AG20443 (cell line): Measurements from ENCODE around the gene NRXN3.
"Not testable (repeated sequence)": the region's sequence is repeated elsewhere in the genome, so short reads cannot be mapped to it uniquely, and the experiment has no call there.

Experiments used
- DNase-seq: peaks from one replicate; pipeline ENCODE4 v3.0.0; 2012; ENCODE audit warnings: low spot score, mixed read lengths

The NRXN3 gene

DNA sequence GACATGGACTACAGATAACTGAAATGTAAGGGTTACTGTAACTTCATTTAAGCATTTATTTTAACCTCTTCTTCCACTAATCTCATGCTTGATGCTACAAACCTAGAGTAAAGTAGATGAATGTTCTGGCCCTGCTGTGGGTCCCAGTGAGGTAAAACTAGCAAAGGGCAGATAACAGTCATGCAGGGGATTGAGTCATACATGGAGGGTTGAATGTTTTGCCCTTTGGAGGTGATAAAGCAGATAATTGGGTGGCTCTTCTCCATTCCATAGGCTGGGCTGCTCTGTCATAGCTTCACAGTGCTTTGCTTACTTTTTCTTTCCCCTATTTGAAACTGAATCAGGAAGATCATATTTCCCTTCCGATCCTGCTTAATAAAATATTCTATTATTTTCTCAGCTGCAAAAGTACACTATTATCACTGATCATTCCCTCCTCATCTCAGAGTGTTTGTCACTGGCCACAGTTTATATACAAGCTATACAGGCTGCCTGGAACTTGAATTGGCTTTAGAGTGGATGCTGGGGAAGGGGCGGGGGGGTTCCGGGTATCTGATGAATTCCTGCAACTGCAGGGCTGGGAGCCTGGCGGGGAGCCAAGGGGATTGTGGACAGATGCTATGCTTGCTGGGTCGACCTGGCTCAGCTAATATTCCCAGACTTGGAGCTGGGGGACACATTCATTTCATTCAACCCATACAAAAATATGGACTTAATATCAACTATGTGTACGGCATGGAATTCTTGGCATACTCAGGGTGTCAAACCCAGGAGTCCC lies 235.1 kb downstream of the NRXN3 start:
- no peak for DNase-seq

DNA sequence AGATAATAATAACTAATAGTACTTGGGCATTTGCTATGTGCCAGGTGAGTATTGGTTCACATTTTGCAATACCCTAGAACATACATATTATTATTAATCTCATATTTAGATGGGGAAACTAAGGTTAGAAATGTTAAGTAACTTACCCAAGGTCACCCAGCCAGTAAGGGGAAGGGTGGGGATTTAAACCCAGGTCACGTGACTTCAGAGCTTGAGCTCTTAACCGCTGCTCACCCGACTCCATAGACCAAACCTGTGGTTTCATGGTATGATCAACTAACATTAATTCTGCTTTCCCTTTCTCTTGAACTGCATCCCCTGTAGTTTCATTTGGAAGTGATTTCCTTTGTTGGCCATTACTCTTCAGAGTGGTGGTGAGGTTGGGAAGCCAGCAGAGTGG lies 242.3 kb downstream of the NRXN3 start:
- no peak for DNase-seq

DNA sequence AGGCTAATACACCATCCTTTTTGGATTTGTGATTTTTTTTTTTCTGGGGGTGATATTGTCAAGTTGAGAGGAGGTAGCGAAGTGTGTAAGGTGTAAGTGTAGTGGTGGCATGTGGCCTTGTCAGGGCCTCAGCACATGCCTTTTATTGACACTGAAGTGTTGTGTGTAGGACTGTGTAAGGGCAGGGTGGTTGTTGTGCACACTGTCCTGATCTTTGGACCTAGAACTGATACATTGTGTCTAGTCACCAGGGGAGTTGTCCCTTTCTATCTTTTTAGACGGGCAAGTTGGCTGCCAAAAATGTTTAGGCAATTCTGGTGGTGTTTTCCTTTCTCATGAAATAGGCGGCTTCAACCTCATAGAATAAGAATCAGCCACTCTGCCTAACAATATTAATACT lies 244.0 kb downstream of the NRXN3 start:
- no peak for DNase-seq

DNA sequence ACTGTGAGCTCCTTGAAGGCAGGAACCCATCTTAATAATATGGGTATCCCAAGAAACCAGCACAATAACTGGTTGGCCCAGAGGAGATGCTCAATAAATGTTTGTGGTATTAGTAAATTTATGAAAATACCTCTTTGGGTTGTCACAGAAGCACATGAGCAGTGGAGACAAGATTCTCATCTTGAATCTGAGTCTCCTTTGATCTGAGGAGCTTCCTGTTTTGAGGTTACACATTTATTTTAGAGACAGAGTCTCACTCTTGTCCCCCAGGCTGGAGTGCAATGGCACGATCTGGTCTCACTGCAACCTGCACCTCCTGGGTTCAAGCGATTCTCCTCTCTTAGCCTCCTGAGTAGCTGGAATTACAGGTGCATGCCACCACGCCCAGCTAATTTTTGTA lies 247.4 kb downstream of the NRXN3 start:
- no peak for DNase-seq

DNA sequence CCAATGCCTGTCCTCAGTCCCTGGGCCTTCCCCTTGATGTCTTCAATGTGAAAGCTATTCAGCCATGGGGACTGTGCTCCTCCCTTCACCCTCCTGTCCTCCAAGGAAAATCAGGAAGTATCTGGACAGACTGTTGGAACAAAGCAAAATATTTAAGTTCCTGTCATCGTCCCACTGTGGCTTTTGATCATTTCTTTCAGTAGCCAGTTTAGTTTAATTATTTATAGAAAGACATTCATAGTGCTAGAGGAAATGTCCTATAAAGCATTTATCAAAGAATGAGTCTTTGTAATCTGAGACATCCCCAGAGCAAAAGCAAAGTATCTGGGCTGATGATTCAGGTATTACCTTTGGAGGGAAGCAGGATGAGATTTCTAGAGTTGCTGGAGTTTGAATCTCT lies 254.1 kb downstream of the NRXN3 start:
- no peak for DNase-seq

DNA sequence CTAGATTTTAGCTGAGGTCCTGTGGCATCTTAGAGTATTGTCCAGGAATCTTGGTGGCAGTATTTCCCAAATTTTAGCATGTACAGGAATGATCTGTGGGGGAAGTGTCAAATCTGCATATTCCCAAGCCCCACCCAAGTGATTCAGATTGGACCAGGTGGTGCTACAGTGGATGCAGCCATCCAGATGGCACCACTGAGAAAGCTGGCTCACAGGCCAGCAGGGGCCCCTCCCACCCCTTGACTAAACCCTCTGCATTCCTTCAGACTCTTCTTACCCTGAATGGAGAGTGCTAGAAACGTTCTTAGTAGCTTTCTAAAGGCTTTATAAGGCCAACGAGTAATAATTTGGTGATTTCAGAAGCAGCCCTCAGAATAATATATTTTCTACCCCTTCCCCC lies 255.2 kb downstream of the NRXN3 start:
- no peak for DNase-seq

DNA sequence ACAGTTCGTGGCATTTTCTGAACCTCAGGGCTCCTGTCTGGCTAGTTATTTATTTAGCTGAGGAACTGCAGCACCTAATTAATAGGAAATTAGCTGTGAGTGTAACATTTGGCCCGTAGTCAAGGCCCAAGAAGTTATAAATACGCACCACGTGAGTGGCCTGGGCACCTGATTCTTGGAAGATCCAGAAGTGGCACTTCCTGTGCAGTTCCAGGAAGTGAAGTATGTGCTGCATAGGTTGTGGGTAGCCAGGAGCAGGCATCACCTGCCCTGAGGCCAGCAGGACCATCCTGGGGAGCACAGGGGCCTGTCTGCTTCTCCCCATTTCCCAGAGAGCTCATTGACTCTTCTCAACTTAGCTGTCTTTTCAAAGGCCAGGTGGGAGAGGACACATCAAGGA lies 255.6 kb downstream of the NRXN3 start:
- DNase-seq: no peak

DNA sequence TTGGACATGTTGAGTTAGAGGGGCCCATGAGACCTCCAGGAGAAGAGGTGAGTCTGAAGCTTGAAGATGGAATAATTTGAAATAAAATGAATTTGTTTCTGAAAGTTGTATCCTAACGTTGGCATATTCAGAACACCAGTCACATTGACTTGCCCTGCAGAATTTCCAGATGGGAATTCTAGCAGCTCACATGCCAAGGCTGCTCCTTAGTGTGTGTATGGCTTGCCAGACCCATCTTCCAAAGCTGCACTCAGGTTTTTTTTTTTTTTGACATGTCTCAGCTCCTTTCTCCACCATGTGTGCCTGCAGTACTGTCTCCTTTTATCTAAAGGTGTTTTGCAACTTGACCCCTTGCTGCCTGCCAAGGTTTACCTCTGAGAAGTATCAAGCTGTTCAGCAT lies 261.9 kb downstream of the NRXN3 start:
- DNase-seq: no peak

DNA sequence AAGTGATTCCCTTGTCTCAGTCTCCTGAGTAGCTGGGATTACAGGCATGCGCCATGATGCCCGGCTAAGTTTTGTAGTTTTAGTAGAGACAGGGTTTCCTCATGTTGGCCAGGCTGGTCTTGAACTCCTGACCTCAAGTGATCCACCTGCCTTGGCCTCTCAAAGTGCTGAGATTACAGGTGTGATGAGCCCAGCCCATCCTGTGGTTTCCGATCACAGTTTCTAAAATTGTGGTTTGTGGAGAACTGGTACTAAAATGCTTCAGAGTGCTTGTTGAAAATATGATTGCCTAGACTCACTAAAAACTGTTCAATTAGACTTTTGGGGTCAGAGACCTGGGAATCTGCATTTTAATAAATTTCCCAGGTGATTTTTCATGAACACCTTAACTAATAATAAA lies 267.3 kb downstream of the NRXN3 start:
- DNase-seq: not testable (repeated sequence)

DNA sequence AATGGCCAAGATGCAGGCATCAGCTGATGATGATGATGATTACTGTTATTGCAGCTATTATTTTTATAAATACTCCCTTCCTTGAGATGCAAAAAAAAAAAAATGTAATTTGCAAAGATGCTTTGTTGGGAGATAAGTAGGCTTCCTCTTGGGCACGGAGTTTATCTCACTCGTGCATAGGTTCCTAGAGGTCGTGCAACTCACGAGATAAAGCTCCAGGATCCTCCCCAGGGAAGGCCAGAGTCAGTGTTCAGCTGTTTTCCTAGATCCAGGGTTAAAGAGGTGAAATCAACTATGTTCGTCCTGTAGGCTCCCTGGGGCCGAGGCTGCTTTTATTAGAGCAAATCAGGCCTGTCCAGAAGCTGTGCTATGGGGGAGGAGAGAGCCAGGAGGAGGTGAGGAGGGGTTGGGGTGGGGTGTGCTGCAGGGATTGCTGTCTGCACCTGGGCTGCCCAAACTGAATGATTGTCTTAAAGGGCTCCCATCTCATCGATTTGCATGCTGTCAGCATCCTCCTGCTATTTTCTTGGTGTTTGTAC lies 270.3 kb downstream of the NRXN3 start:
- no peak for DNase-seq

DNA sequence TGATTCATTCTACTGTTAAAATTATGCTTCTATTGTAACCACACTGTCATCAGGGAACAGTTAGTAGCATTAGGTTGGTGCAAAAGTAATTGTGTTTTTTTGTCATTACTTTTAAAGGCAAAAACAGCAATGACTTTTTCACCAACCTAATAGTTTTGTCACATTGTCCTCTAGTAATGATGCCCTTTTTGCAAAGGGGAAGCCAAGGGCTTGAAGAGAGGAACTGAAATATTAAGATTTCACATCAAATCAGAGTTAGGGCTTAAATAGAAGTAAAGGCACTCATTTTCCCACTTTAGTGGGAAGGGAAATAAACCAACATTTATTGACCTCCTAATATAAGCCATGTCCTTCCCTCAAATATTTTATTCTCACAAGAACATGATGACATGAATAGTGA lies 273.7 kb downstream of the NRXN3 start:
- DNase-seq: no peak

DNA sequence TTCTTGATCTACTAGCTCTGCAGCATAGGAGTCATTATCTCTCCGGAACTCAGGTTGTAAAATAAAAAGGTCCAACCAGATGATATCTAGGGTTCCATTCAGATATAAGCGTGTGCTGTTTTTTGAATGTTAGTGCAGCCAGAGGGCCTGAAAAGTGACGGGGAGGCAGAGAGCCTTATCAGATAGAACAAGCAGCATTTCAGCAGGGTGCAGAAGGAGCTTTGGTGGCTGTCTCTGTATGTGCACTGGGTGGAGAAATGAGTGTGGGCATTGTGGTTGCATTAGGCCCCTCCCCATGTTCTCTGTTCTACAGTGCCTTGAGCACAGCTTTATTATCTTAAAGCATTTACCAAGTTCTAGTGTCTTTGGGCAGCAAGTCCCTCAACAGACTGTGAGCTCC lies 275.1 kb downstream of the NRXN3 start:
- no peak for DNase-seq

DNA sequence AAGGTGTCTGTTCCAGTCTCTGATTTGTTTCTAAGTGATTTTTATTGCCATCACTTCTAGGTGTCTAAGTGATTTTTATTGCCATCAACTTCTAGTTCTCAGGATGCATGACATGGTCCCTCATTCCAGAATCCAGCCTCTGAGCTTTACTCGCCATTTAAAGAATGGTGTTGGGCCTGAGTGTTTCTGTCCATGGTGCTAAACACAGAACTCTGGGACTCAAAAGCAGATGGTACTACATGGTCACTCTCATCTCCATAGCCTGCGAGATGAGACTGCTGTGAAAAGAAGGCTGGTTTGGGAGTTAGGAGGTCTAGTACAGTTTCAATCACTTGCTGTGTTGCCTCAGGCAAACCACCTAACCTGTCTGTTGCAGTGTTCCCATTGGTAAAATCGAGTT lies 276.6 kb downstream of the NRXN3 start:
- DNase-seq: peak; percentile 11

DNA sequence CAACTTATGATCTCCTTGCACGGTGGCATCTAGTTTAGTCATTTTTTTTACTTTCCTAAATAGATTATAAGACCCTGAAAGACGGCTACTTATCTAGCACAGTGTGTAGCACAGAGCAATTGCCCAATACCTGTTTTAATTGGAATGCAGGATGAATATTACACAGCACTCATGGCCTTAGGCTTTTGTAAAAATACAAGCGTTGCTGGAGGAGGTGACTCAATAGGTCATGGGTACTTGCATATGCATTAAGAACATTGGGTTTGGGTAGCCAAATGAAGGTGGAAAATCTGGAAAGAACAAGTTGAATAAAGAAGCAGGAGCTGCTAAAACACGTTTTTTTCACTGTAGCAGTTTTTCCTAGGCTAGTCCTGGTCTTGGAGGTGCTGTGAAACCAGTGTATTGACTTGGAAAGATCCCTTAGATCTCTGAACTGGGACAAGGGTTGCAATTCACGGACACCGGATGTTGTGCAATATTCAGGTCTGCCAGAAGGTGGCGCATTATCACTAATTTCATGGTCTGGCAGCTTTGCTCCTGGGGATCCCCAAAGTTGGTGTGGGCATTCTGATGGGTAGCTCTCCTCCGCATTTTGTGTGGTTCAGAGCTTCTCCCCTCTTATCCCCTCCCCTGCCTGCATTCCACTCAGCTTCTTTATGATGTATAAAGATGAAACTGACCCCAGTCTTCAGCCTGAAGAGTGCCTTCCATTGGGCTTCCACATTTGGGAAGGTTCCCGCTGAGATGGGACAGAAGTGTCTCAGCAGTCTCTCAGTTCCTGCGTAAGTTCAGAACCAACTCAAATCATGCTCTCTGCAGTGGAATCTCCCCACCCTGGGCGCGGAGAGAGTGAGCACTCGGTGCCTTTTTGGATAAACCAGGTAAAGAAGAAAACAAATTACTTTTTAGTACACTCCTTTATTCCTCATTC lies 278.3 kb downstream of the NRXN3 start:
- peak; percentile 73 for DNase-seq

DNA sequence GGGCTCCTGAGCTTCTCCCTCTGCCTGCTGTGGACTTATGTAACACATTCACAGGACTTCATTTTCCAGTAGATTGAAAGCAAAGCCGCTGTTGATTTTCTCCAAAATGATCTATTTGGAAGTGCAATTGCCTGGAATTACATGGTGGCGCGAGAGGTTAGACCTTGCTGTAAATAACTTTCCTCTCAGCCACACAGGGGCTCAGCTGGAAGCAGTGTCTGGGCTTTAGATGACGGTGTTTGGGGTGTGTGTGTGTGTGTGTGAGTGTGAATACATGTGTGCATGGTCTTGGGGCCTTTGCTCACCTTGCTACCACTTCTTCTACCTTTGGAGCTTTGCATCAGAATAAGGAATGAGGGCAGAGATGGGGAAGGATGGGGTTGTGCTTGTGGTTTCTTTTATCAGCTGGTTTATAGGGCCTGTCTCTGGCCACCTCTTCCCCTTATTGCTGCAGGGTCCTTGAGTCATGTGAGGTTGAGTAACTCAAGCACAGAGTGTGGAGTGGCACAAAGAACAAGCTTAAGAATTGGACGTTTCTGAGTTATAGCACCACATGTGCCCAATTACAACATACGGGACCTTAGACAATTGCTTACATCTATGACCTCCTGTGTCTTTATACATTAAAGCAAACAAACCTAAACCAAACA lies 280.6 kb downstream of the NRXN3 start:
- DNase-seq: no peak

DNA sequence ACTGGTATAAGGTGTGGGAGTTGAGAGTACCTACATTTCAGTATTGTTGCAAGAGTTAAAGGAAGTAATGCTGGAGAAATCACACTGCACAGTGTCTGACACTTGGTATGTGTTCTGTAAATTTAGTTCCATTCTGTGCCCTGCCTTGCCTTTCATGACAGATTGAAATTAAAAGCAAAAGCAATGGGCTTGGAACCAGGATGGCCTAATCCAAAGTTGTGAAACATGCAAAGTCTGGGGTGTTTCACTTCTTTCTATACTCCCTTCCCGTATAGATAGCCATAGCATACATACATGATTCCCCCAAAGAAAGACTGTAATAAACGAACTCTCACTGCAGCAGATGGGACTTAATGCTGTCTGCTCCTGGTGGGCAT lies 281.1 kb downstream of the NRXN3 start:
- DNase-seq: no peak

DNA sequence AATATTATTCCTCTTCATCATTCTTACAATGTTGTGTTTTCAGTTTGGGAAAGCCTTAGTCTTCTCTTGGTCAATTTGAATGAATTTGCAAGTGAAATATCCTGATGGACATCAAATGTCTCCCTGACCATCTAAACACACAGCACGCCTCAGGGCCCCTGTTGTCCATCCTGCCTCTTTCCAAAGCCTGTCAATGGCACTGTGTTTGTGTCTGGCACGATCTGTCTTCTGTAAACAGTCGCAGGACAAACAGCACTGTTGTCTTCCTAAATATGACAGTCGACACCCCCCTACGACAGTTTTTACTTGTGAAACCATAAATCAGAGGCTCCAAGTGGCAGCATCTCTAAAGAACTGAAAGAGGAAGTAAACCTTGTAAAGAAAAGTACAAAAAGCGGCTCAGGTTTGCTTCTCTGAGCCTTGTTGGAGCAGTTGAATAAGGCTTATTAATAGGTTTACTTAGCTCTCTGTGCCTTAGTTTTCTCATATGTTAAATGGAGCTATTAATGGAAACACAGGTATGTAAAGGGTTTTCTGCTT lies 285.8 kb downstream of the NRXN3 start:
- no peak for DNase-seq

DNA sequence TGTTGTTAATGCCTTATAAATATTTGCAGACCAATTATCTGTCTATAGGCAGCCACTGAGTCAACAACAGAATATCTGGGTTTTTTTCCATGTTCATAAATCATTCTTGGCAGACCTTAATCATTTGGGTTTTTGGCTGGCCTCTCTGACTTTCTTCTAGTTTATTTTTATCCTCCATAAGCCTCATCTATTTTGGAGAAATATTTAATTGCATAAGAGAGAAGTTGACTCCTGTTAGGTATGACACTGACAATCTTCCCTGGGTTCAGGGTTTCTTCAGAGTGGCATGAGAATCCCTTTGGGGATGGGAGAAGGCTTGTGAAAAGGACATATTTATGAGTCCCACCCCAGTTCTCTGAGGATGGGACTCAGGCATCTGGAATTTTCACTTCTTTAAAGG lies 299.8 kb downstream of the NRXN3 start:
- no peak for DNase-seq

DNA sequence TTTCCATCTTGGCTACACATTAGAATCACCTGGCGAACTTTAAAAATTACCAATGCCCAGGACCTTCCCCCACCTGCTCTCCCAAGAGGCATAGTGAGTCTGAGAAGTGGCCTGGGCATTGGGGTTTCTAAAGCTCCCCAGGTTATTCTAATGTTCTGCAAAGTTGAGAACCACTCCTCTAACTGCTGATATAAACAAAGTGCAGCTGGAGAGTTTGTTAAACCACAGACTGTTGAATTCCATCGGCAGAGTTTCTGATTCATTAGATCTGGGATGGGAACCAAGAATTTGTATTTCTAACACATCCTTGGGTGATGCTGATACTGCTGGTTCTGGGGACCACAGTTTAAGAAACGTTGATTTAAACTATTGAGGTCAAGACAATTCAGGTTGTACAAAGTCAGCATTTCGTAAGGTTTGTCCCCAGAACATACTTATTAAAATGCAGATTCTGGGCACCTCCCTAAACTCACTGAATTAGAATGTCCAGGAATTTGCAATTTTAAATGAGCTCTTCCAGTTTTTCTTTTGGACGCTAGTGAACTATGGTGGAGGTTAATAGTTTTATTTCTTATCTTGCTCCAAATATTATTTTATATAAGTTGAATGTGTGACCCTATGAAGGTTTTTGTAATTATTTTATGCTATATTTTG lies 309.1 kb downstream of the NRXN3 start:
- no peak for DNase-seq

DNA sequence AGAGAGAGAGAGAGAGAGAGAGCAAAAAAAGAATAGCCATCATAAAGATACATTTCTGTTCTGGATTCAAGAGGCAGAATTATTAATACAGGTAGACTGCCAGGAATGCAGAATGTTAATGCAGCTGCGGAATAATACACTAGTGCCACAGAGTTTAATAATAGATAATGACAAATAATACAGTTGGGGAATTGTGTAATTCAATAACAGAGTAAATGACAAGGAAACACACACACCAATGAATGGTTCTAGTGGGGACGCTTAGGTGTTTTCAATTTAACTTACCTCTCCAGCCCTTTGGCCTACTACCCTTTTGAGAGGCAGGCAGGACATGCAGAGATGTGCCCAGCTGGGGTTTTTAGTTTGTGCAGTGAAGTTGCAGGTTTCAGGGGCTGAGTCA lies 313.9 kb downstream of the NRXN3 start:
- no peak for DNase-seq

DNA sequence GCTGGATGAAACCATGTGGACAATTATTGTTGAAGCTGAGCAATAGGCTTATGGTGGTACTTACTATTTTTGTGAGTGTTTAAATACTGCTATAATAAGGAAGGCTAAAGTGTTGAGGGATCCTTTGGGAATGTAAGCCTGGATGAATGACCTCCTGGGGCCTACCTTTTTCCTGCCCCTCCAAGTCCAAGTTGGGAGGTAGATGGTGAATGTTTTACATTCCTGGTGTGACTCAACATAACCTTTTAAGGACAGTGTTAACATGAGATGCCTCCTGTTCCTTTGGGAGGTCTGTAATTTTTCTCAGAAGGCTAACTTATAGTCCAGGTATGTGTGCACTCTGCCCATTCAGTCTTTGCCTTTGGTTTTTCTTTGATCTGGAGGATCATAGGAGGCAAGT lies 315.9 kb downstream of the NRXN3 start:
- DNase-seq: no peak

DNA sequence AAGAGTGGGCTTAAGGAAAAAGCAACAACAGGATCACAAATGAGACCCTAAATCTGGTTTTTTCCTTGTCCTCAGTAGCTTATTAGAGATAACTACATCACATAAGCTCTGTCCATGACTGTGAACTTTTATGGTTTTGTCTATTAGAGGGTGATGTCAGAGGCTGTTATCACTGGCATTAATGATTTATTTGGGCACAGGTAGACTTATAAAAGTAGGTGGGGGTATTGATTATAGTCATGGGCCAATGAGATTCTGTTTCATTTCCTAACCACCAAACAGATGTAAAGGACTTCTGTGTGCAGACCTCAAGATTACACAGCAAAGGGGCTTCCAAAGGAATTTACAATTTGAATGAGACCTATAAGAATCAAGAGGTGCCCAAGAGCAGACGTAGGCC lies 316.4 kb downstream of the NRXN3 start:
- DNase-seq: no peak
